ENCODE results near the gene UBE2D2. TPM values are rescaled to one million over a fixed set of nuclear protein-coding genes. Genes with fewer than 3 reads are reported as not detected.
A peak's percentile ranks its signal among the peaks of the same experiment; 100 is the strongest.

The UBE2D2 gene
- total and polyA plus RNA-seq, 4 donors, result 84.1 to 97.8 (median 91.2) TPM

- Histone ChIP-seq H3K36me3 (ENCODE audit: control insufficient read depth in 4 of 4, insufficient read depth in 4 of 4, low read length in 4 of 4) (no peaks in the 10 kb centered on the region), H3K9ac (ENCODE audit: insufficient read depth in 1 of 2, low read length in 2 of 2) (no peak overlapping the region), H3K4me3 (no peak overlapping the region), H3K27ac (ENCODE audit: low read depth in 1 of 2, low read length in 1 of 2) (peak overlapping the region in 1 of 2 donors; percentile 3), H3K27me3 (ENCODE audit: control insufficient read depth in 3 of 3, insufficient read depth in 3 of 3, low read length in 2 of 3) (no peaks in the 10 kb centered on the region), H3K4me1 (ENCODE audit: control insufficient read depth in 5 of 5, insufficient read depth in 5 of 5, low read length in 5 of 5) (peaks cover 9 to 45% (median 25%) of the 10 kb centered on the region in 5 donors), H3K9me3 (ENCODE audit: control insufficient read depth in 4 of 4, insufficient read depth in 3 of 4, low read length in 3 of 4) (no peaks in the 10 kb centered on the region)
- DNase-seq (no peak), ATAC-seq (ENCODE audit: insufficient read depth, low FRiP score) (no peak)
- TF ChIP-seq, protein P1, sequence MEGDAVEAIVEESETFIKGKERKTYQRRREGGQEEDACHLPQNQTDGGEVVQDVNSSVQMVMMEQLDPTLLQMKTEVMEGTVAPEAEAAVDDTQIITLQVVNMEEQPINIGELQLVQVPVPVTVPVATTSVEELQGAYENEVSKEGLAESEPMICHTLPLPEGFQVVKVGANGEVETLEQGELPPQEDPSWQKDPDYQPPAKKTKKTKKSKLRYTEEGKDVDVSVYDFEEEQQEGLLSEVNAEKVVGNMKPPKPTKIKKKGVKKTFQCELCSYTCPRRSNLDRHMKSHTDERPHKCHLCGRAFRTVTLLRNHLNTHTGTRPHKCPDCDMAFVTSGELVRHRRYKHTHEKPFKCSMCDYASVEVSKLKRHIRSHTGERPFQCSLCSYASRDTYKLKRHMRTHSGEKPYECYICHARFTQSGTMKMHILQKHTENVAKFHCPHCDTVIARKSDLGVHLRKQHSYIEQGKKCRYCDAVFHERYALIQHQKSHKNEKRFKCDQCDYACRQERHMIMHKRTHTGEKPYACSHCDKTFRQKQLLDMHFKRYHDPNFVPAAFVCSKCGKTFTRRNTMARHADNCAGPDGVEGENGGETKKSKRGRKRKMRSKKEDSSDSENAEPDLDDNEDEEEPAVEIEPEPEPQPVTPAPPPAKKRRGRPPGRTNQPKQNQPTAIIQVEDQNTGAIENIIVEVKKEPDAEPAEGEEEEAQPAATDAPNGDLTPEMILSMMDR (IDR thresholded peaks at IDR 0.05; ENCODE audit: control extremely low read depth, extremely low read depth), result no peak
- 80 to 91% methylated on average over 14 of the region's 14 CpGs for WGBS, 2 donors
These were observed 102.3 kb downstream of the UBE2D2 start for GRCh38 chr5:139663207-139664085.

- no peaks in the 10 kb centered on the region for H3K9me3 ChIP-seq (ENCODE audit: control insufficient read depth in 4 of 4, insufficient read depth in 3 of 4, low read length in 3 of 4)
- peak overlapping the region; percentile 9 to 58 for H3K27ac ChIP-seq (ENCODE audit: low read depth in 1 of 2, low read length in 1 of 2)
- H3K9ac ChIP-seq (ENCODE audit: insufficient read depth in 1 of 2, low read length in 2 of 2), result no peak overlapping the region
- no peaks in the 10 kb centered on the region for H3K27me3 ChIP-seq (ENCODE audit: control insufficient read depth in 3 of 3, insufficient read depth in 3 of 3, low read length in 2 of 3)
- TF ChIP-seq, protein P1 (IDR thresholded peaks at IDR 0.05; ENCODE audit: control extremely low read depth, extremely low read depth), result no peak
- H3K4me1 ChIP-seq (ENCODE audit: control insufficient read depth in 5 of 5, insufficient read depth in 5 of 5, low read length in 5 of 5), result peaks cover 4 to 46% (median 18%) of the 10 kb centered on the region in 5 donors
- DNase-seq (no peak), ATAC-seq (ENCODE audit: insufficient read depth, low FRiP score) (no peak)
- WGBS, 2 donors, result 34 to 60% methylated on average over 9 of the region's 9 CpGs
- no peak overlapping the region for H3K4me3 ChIP-seq
- H3K36me3 ChIP-seq (ENCODE audit: control insufficient read depth in 4 of 4, insufficient read depth in 4 of 4, low read length in 4 of 4), result no peaks in the 10 kb centered on the region
These were observed 103.1 kb downstream of the UBE2D2 start for GRCh38 chr5:139664086-139664693.

DNA sequence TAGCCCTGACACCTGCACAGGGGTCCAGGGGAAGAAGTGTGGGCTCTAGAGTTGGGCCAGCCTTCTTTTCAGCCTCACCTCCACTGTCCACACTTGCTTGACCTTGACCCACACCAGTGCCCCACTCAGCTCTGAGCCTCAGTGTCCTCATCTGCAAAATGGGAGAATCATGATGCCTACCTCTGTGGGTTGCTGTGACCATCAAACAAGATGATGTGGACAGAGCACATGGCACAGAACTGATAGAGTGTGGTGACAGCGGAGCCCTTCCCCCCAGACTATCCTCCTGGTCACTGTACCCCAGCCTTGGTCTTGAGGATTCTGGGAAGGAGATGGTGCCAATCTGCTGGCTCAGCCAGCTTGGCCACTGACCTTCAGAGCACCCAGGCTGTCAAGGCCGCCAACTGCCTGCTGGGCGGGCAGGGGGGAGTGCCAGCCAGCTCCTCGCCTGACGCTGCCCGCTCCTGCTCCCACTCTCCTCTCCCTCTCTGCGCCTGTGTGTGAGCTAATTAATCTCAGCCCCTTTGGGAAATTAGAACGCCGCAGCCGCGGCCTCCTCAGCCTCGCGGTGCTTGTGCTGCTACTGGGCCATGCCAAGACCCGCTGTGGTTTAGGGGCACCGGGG is 103.7 kb downstream of the UBE2D2 start:
- Histone ChIP-seq H3K27ac (ENCODE audit: low read depth in 1 of 2, low read length in 1 of 2) (peak overlapping the region; percentile 9 to 58), H3K9ac (ENCODE audit: insufficient read depth in 1 of 2, low read length in 2 of 2) (no peak overlapping the region), H3K4me1 (ENCODE audit: control insufficient read depth in 5 of 5, insufficient read depth in 5 of 5, low read length in 5 of 5) (peaks cover 6 to 45% (median 16%) of the 10 kb centered on the region in 5 donors), H3K4me3 (no peak overlapping the region), H3K36me3 (ENCODE audit: control insufficient read depth in 4 of 4, insufficient read depth in 4 of 4, low read length in 4 of 4) (no peaks in the 10 kb centered on the region), H3K9me3 (ENCODE audit: control insufficient read depth in 4 of 4, insufficient read depth in 3 of 4, low read length in 3 of 4) (no peaks in the 10 kb centered on the region), H3K27me3 (ENCODE audit: control insufficient read depth in 3 of 3, insufficient read depth in 3 of 3, low read length in 2 of 3) (no peaks in the 10 kb centered on the region)
- ATAC-seq (ENCODE audit: insufficient read depth, low FRiP score), result no peak
- WGBS, 2 donors, result 81 to 86% methylated on average over 15 of the region's 15 CpGs
- TF ChIP-seq, protein P1 (IDR thresholded peaks at IDR 0.05; ENCODE audit: control extremely low read depth, extremely low read depth), result no peak
- DNase-seq, result no peak

All from lung (tissue), 12 donors.